SK-N-SH (cell line): Measurements from ENCODE around the gene KRTAP5-9. TPM values are rescaled to one million over a fixed set of nuclear protein-coding genes. Genes with fewer than 3 reads are reported as not detected.

ENCODE experiments used
- CTCF ChIA-PET: fragments of 300-600, 350-600 bp; formaldehyde crosslinking; extraction: SDS; loops from one replicate; lab custom pipeline; 2021; lab: Yijun Ruan, JAX
- POLR2A ChIA-PET: fragments of 350-600 bp; sonication (Branson Sonifier 250); formaldehyde crosslinking; extraction: SDS; loops from one replicate; lab custom pipeline; 2020; ENCODE audit warnings: antibody characterized with exemption, inconsistent platforms; lab: Yijun Ruan, JAX
- DNase-seq: peaks from one replicate; pipeline ENCODE4 v3.0.0; 2012
- H2AFZ ChIP-seq: fragments of 200-600 bp; sonication (generic); 2 replicates; pipeline ENCODE4 v1.8.1; 2016; ENCODE audit warnings: antibody characterized with exemption, mild to moderate bottlenecking, low read depth
- H3F3A ChIP-seq: fragments of 200-600 bp; sonication (generic); replicated peaks from 2 replicates; pipeline ENCODE3; 2016; ENCODE audit warnings: antibody characterized with exemption, mild to moderate bottlenecking; ENCODE audit not compliant: insufficient read depth
- H3K27ac ChIP-seq, 2 experiments: fragments of 200-500 bp in 1 of 2; fragments of 200-600 bp in 1 of 2; sonication (Bioruptor generic) in 1 of 2; sonication (generic), shearing (Covaris generic) in 1 of 2; 2 replicates each; pipeline versions ENCODE4 v1.5.1 to v1.6.1; 2014 to 2016; ENCODE audit warnings: low read depth in 2 of 2, inconsistent platforms in 1 of 2, low read length in 1 of 2, mild to moderate bottlenecking in 1 of 2, mixed read lengths in 1 of 2
- H3K27me3 ChIP-seq: fragments of 200-600 bp; sonication (generic), shearing (Covaris generic); 2 replicates; pipeline ENCODE4 v1.6.1; 2016; ENCODE audit warnings: mixed run types; ENCODE audit not compliant: insufficient read depth
- H3K36me3 ChIP-seq, 2 experiments: fragments of 200-500 bp in 1 of 2; fragments of 200-600 bp in 1 of 2; sonication (Bioruptor generic) in 1 of 2; sonication (generic) in 1 of 2; replicated peaks in 1 of 2; 2 replicates each; pipeline versions ENCODE3 to v1.5.1; 2014 to 2016; ENCODE audit warnings: low read length in 1 of 2, mild to moderate bottlenecking in 1 of 2; ENCODE audit not compliant: insufficient read depth in 2 of 2, control insufficient read depth in 1 of 2
- H3K4me1 ChIP-seq, 2 experiments: fragments of 200-500 bp in 1 of 2; fragments of 200-600 bp in 1 of 2; sonication (Bioruptor generic) in 1 of 2; sonication (generic), shearing (Covaris generic) in 1 of 2; 2 replicates each; pipeline versions ENCODE4 v1.5.1 to v1.6.1; 2014 to 2016; ENCODE audit warnings: low read depth in 1 of 2, low read length in 1 of 2, mixed run types in 1 of 2; ENCODE audit not compliant: insufficient read depth in 2 of 2, control insufficient read depth in 1 of 2
- H3K4me2 ChIP-seq: fragments of 200-600 bp; sonication (generic), shearing (Covaris generic); 2 replicates; pipeline ENCODE4 v1.6.1; 2017; ENCODE audit warnings: mixed run types
- H3K4me3 ChIP-seq, 2 experiments: fragments of 200-500 bp in 1 of 2; fragments of 200-600 bp in 1 of 2; sonication (Bioruptor generic) in 1 of 2; sonication (generic), shearing (Covaris generic) in 1 of 2; 2 replicates each; pipeline versions ENCODE4 v1.5.1 to v1.8.1; 2014 to 2016; ENCODE audit warnings: low read depth in 2 of 2, inconsistent platforms in 1 of 2, low read length in 1 of 2, mild to moderate bottlenecking in 1 of 2, mixed read lengths in 1 of 2, moderate library complexity in 1 of 2
- H3K79me2 ChIP-seq: fragments of 200-600 bp; sonication (generic); 2 replicates; pipeline ENCODE4 v1.8.1; 2017; ENCODE audit warnings: mild to moderate bottlenecking; ENCODE audit not compliant: insufficient read depth
- H3K9ac ChIP-seq: fragments of 200-600 bp; sonication (generic); 2 replicates; pipeline ENCODE4 v1.6.1; 2017; ENCODE audit warnings: mixed run types
- H3K9me2 ChIP-seq: fragments of 200-600 bp; sonication (generic); 2 replicates; pipeline ENCODE4 v1.6.1; 2017; ENCODE audit warnings: mixed run types
- H3K9me3 ChIP-seq: fragments of 200-600 bp; sonication (generic); 2 replicates; pipeline ENCODE4 v1.6.1; 2017; ENCODE audit warnings: mixed run types, mild to moderate bottlenecking, moderate library complexity
- H4K20me1 ChIP-seq: fragments of 200-600 bp; sonication (generic); 2 replicates; pipeline ENCODE4 v1.6.1; 2017; ENCODE audit warnings: mild to moderate bottlenecking, mixed run types; ENCODE audit not compliant: insufficient read depth
- CTCF ChIP-seq: fragments of 200-600 bp; sonication (generic); IDR thresholded peaks from 2 replicates; pipeline ENCODE4 v1.6.1; 2017; ENCODE audit warnings: antibody characterized with exemption, mild to moderate bottlenecking, moderate library complexity
- ELF1 ChIP-seq: IDR thresholded peaks from 2 replicates; pipeline ENCODE4 v1.4.0; 2012
- EP300 ChIP-seq, 2 experiments: IDR thresholded peaks; 2 replicates each; pipeline versions ENCODE4 v1.4.0 to v1.6.1; 2012; ENCODE audit warnings: borderline replicate concordance in 1 of 2, low read depth in 1 of 2, low read length in 1 of 2
- FOXJ3 ChIP-seq: sonication (generic); formaldehyde crosslinking; IDR thresholded peaks from 2 replicates; pipeline ENCODE4 v1.5.1; 2020; ENCODE audit warnings: mild to moderate bottlenecking, missing genetic modification reagents
- FOXM1 ChIP-seq: IDR thresholded peaks from 2 replicates; pipeline ENCODE4 v1.4.0; 2012; ENCODE audit warnings: low read depth, mild to moderate bottlenecking
- GABPA ChIP-seq: IDR thresholded peaks from 2 replicates; pipeline ENCODE4 v1.4.0; 2012; ENCODE audit warnings: low read depth, mild to moderate bottlenecking
- GATA2 ChIP-seq: sonication (generic); formaldehyde crosslinking; IDR thresholded peaks from 2 replicates; pipeline ENCODE4 v1.5.0; 2020; ENCODE audit warnings: mild to moderate bottlenecking, missing genetic modification reagents
- IRF3 ChIP-seq: fragments of 150-350 bp; IDR thresholded peaks from 2 replicates; pipeline ENCODE4 v1.6.1; 2016; ENCODE audit warnings: mild to moderate bottlenecking, low read depth, low read length
- JUND ChIP-seq: IDR thresholded peaks from 2 replicates; pipeline ENCODE4 v1.4.0; 2012
- MAX ChIP-seq: IDR thresholded peaks from 2 replicates; pipeline ENCODE4 v1.4.0; 2012; ENCODE audit warnings: low read depth
- NFIC ChIP-seq: IDR thresholded peaks from 2 replicates; pipeline ENCODE4 v1.4.0; 2012; ENCODE audit warnings: borderline replicate concordance
- PBX3 ChIP-seq: IDR thresholded peaks from 2 replicates; pipeline ENCODE4; 2012
- RAD21 ChIP-seq: IDR thresholded peaks from 2 replicates; pipeline ENCODE4 v1.6.1; 2012; ENCODE audit warnings: mild to moderate bottlenecking, low read length
- RCOR1 ChIP-seq: fragments of 150-350 bp; IDR thresholded peaks from 2 replicates; pipeline ENCODE4 v1.6.1; 2017; ENCODE audit warnings: antibody characterized with exemption, low read length
- RFX5 ChIP-seq: IDR thresholded peaks from 2 replicates; pipeline ENCODE4 v1.6.1; 2012; ENCODE audit warnings: mild to moderate bottlenecking, improper control_type of control experiment, low read length
- SIN3A ChIP-seq: IDR thresholded peaks from 2 replicates; pipeline ENCODE4 v1.6.1; 2012; ENCODE audit warnings: low read depth, mild to moderate bottlenecking, low read length, moderate library complexity, borderline replicate concordance
- SMC3 ChIP-seq: IDR thresholded peaks from 2 replicates; pipeline ENCODE4 v1.6.1; 2012; ENCODE audit warnings: low read depth, low read length, improper control_type of control experiment
- TCF12 ChIP-seq: IDR thresholded peaks from 2 replicates; pipeline ENCODE4 v1.4.0; 2012
- USF2 ChIP-seq: fragments of 150-350 bp; IDR thresholded peaks from 2 replicates; pipeline ENCODE4 v1.6.1; 2017; ENCODE audit warnings: antibody characterized with exemption, low read length, low read depth, borderline replicate concordance
- WGBS: methylation state at CpG from one replicate; pipeline ENCODE4 v1.1.6; 2017; ENCODE audit warnings: low lambda C conversion rate; 5-methylcytosine and 5-hydroxymethylcytosine counted together
- polyA plus RNA-seq, 3 experiments: library from polyadenylated mRNA; depleted of rRNA; stranded (reverse); fragments of >200 nt; gene quantifications; 2 replicates each; pipeline ENCODE4 v1.2.3, GENCODE V29; 2012

The KRTAP5-9 gene
- polyA plus RNA-seq, 1 of the 3 experiments (the other 2 are of a cell fraction) = not detected

GRCh38 chr11:71551711-71552110, 3.5 kb downstream of the KRTAP5-9 start:
- CTCF ChIA-PET = interaction anchor here (1.1 to 1.2 kb wide), 2 partner anchors 9 to 11 kb away, joined by 3 to 4 read pairs; no protein-coding TSS in a partner anchor

GRCh38 chr11:71554996-71555395, 6.8 kb downstream of the KRTAP5-9 start:
- Histone ChIP-seq H3K9ac (no peak overlapping the region), H3K4me1 (no peaks in the 10 kb centered on the region), H4K20me1 (no peaks in the 10 kb centered on the region), H3K36me3 (no peaks in the 10 kb centered on the region), H3K27me3 (no peaks in the 10 kb centered on the region), H3K9me3 (no peaks in the 10 kb centered on the region), H3K79me2 (no peaks in the 10 kb centered on the region), H3K4me2 (no peak overlapping the region), H3K9me2 (no peaks in the 10 kb centered on the region), H3F3A (no peaks in the 10 kb centered on the region), H3K4me3 (no peak overlapping the region), H2AFZ (no peak overlapping the region), H3K27ac (no peak overlapping the region)
- TF ChIP-seq IRF3 = no peak
- TF ChIP-seq GATA2 (CRISPR knock-in tag) = no peak
- no peak for TF ChIP-seq SMC3
- no peak for TF ChIP-seq RCOR1
- no peak for TF ChIP-seq GABPA
- no peak for TF ChIP-seq NFIC
- no peak for TF ChIP-seq ELF1
- TF ChIP-seq MAX = no peak
- TF ChIP-seq SIN3A = no peak
- no peak for TF ChIP-seq FOXJ3 (CRISPR knock-in tag)
- TF ChIP-seq RFX5 = no peak
- WGBS = no CpG with 5 or more reads among the region's 6 CpGs
- no peak for DNase-seq
- ChIA-PET CTCF (no interaction called here), POLR2A (no interaction called here)

More at GRCh38 chr11:71551711-71552110, 3.5 kb downstream of the KRTAP5-9 start:
- no peak overlapping the region for H3K9ac ChIP-seq
- POLR2A ChIA-PET = no interaction called here
- WGBS = 96% methylated on average over 1 of the region's 1 CpG
- H3K4me2 ChIP-seq = no peak overlapping the region
- H3K36me3 ChIP-seq = no peaks in the 10 kb centered on the region
- no peak for DNase-seq
- no peak overlapping the region for H2AFZ ChIP-seq
- H3K79me2 ChIP-seq = no peaks in the 10 kb centered on the region
- H3F3A ChIP-seq = no peaks in the 10 kb centered on the region
- H3K9me2 ChIP-seq = no peaks in the 10 kb centered on the region
- H4K20me1 ChIP-seq = no peaks in the 10 kb centered on the region
- TF ChIP-seq EP300 (IDR thresholded peaks at IDR 0.05; ENCODE audit: borderline replicate concordance in 1 of 2, low read depth in 1 of 2, low read length in 1 of 2) (no peak), TCF12 (no peak), CTCF (no peak), USF2 (no peak), SIN3A (no peak), JUND (no peak), FOXM1 (no peak), PBX3 (no peak), RAD21 (no peak), GATA2 (CRISPR knock-in tag) (no peak)
- H3K27me3 ChIP-seq = no peaks in the 10 kb centered on the region
- H3K27ac ChIP-seq = no peak overlapping the region
- H3K9me3 ChIP-seq = no peaks in the 10 kb centered on the region
- H3K4me1 ChIP-seq = no peaks in the 10 kb centered on the region; a peak in 1 of 4 replicates
- no peak overlapping the region for H3K4me3 ChIP-seq
